Putamen (tissue), 1 donor: ENCODE results near the gene CCDC90B.
"Not testable (repeated sequence)": the region's sequence is repeated elsewhere in the genome, so short reads cannot be mapped to it uniquely, and the experiment has no call there.

ENCODE experiments used
- DNase-seq: peaks from one replicate; pipeline ENCODE4 v3.0.0-alpha.2; 2016; ENCODE audit warnings: low spot score

Gene CCDC90B

GRCh38 chr11:83287631-83288030 lies 1.5 kb upstream of the CCDC90B start:
- no peak for DNase-seq

- no peak for DNase-seq
Measured at GRCh38 chr11:83285151-83285770, 906 bp downstream of the CCDC90B start.

- no peak for DNase-seq
Measured at GRCh38 chr11:83284501-83285150, 1.5 kb downstream of the CCDC90B start.

- DNase-seq, result no peak
Measured at GRCh38 chr11:83282084-83282716, 4.0 kb downstream of the CCDC90B start.

- DNase-seq, result no peak
Measured at GRCh38 chr11:83280256-83280655, 5.9 kb downstream of the CCDC90B start.

GRCh38 chr11:83278351-83278750 lies 7.8 kb downstream of the CCDC90B start:
- no peak for DNase-seq

- DNase-seq, result no peak
Measured at GRCh38 chr11:83275888-83276641, 10.1 kb downstream of the CCDC90B start.

- DNase-seq, result no peak
Measured at GRCh38 chr11:83272627-83273026, 13.5 kb downstream of the CCDC90B start.

- not testable (repeated sequence) for DNase-seq
Measured at GRCh38 chr11:83271734-83272133, 14.4 kb downstream of the CCDC90B start.

- not testable (repeated sequence) for DNase-seq
Measured at GRCh38 chr11:83269080-83269479, 17.1 kb downstream of the CCDC90B start.

GRCh38 chr11:83265331-83265730 lies 20.8 kb downstream of the CCDC90B start:
- DNase-seq, result no peak

GRCh38 chr11:83259559-83259958 lies 26.6 kb downstream of the CCDC90B start:
- no peak for DNase-seq

- no peak for DNase-seq
Measured at GRCh38 chr11:83257761-83258168, 28.4 kb downstream of the CCDC90B start.

- no peak for DNase-seq
Measured at GRCh38 chr11:83256602-83257340, 29.4 kb downstream of the CCDC90B start.

- no peak for DNase-seq
Measured at GRCh38 chr11:83255366-83255765, 30.8 kb downstream of the CCDC90B start.

GRCh38 chr11:83252941-83253340 lies 33.2 kb downstream of the CCDC90B start:
- no peak for DNase-seq

- DNase-seq, result no peak
Measured at GRCh38 chr11:83252266-83252665, 33.9 kb downstream of the CCDC90B start.

- peak; percentile 36 for DNase-seq
Measured at GRCh38 chr11:83249972-83250593, 36.1 kb downstream of the CCDC90B start.

GRCh38 chr11:83249445-83249844 lies 36.7 kb downstream of the CCDC90B start:
- DNase-seq, result no peak

GRCh38 chr11:83241291-83241946 lies 44.7 kb downstream of the CCDC90B start:
- peak; percentile 3 for DNase-seq

GRCh38 chr11:83238111-83238510 lies 48.1 kb downstream of the CCDC90B start:
- DNase-seq, result no peak
